WTC11 (cell line): ENCODE results near the gene RYR1.

Experiments
- ATF3 ChIP-seq: sonication (generic); formaldehyde crosslinking; conservative IDR thresholded peaks from 2 replicates; pipeline ENCODE4 v1.8.1; 2022; ENCODE audit warnings: mild to moderate bottlenecking, missing genetic modification reagents
- CREB1 ChIP-seq: sonication (generic); formaldehyde crosslinking; IDR thresholded peaks from 2 replicates; pipeline ENCODE4 v1.8.0; 2023; ENCODE audit warnings: mild to moderate bottlenecking, missing genetic modification reagents
- CTCF ChIP-seq: fragments of 200-600 bp; IDR thresholded peaks from 2 replicates; pipeline ENCODE4 v1.8.0; 2022; ENCODE audit warnings: antibody characterized with exemption
- E2F5 ChIP-seq: sonication (generic); formaldehyde crosslinking; IDR thresholded peaks from 2 replicates; pipeline ENCODE4 v1.8.1; 2022; ENCODE audit warnings: mild to moderate bottlenecking, moderate library complexity, missing genetic modification reagents
- GABPB1 ChIP-seq: sonication (generic); formaldehyde crosslinking; IDR thresholded peaks from 2 replicates; pipeline ENCODE4 v1.8.1; 2023; ENCODE audit warnings: mild to moderate bottlenecking, missing genetic modification reagents
- GRHL2 ChIP-seq: fragments of 250-450 bp; sonication (Bioruptor Pico); IDR thresholded peaks from 2 replicates; pipeline ENCODE4 v1.8.0; 2022; ENCODE audit warnings: mild to moderate bottlenecking, moderate library complexity; ENCODE audit not compliant: insufficient replicate concordance, severe bottlenecking
- JUN ChIP-seq: sonication (generic); formaldehyde crosslinking; IDR thresholded peaks from 2 replicates; pipeline ENCODE4 v1.8.0; 2023; ENCODE audit warnings: mild to moderate bottlenecking, missing genetic modification reagents
- KAT7 ChIP-seq: sonication (generic); formaldehyde crosslinking; IDR thresholded peaks from 2 replicates; pipeline ENCODE4 v1.8.1; 2023; ENCODE audit warnings: missing genetic modification reagents, mild to moderate bottlenecking, borderline replicate concordance
- MAX ChIP-seq: sonication (generic); formaldehyde crosslinking; IDR thresholded peaks from 2 replicates; pipeline ENCODE4 v1.8.0; 2022; ENCODE audit warnings: mild to moderate bottlenecking, missing genetic modification reagents
- MXD4 ChIP-seq: fragments of 250-450 bp; sonication (Bioruptor Pico); IDR thresholded peaks from 2 replicates; pipeline ENCODE4 v1.8.0; 2021; ENCODE audit warnings: mild to moderate bottlenecking, moderate library complexity, borderline replicate concordance
- PRDM15 ChIP-seq: sonication (generic); formaldehyde crosslinking; IDR thresholded peaks from 2 replicates; pipeline ENCODE4 v1.8.0; 2022; ENCODE audit warnings: missing genetic modification reagents
- RELA ChIP-seq: sonication (generic); formaldehyde crosslinking; IDR thresholded peaks from 2 replicates; pipeline ENCODE4 v1.8.1; 2022; ENCODE audit warnings: missing genetic modification reagents, mild to moderate bottlenecking, borderline replicate concordance
- USF2 ChIP-seq: sonication (generic); formaldehyde crosslinking; IDR thresholded peaks from 2 replicates; pipeline ENCODE4 v1.8.1; 2023; ENCODE audit warnings: mild to moderate bottlenecking, missing genetic modification reagents, moderate library complexity

GRCh38 chr19:38429811-38430156 lies 3.7 kb upstream of the RYR1 start:
- TF ChIP-seq E2F5 (CRISPR knock-in tag) (no peak), CTCF (no peak), MXD4 (no peak), KAT7 (CRISPR knock-in tag) (no peak), JUN (CRISPR knock-in tag) (no peak), RELA (CRISPR knock-in tag) (no peak), GRHL2 (CRISPR knock-in tag) (no peak), GABPB1 (no peak), USF2 (CRISPR knock-in tag) (no peak), MAX (CRISPR knock-in tag) (no peak), ATF3 (no peak), PRDM15 (no peak), CREB1 (no peak)
